HL-60 (cell line): ENCODE results near the gene MEG3.

Experiments used
- CTCF ChIP-seq: IDR thresholded peaks from one replicate; pipeline ENCODE4 v1.5.1; 2011; ENCODE audit warnings: low read length, control low read depth, inconsistent platforms; ENCODE audit not compliant: insufficient read depth
- POLR2AphosphoS5 ChIP-seq: IDR thresholded peaks from 2 replicates; pipeline ENCODE4 v1.6.1; 2012; ENCODE audit warnings: low read depth
- REST ChIP-seq: IDR thresholded peaks from 2 replicates; pipeline ENCODE4 v1.6.1; 2012; ENCODE audit warnings: low read depth; ENCODE audit not compliant: insufficient replicate concordance

DNA sequence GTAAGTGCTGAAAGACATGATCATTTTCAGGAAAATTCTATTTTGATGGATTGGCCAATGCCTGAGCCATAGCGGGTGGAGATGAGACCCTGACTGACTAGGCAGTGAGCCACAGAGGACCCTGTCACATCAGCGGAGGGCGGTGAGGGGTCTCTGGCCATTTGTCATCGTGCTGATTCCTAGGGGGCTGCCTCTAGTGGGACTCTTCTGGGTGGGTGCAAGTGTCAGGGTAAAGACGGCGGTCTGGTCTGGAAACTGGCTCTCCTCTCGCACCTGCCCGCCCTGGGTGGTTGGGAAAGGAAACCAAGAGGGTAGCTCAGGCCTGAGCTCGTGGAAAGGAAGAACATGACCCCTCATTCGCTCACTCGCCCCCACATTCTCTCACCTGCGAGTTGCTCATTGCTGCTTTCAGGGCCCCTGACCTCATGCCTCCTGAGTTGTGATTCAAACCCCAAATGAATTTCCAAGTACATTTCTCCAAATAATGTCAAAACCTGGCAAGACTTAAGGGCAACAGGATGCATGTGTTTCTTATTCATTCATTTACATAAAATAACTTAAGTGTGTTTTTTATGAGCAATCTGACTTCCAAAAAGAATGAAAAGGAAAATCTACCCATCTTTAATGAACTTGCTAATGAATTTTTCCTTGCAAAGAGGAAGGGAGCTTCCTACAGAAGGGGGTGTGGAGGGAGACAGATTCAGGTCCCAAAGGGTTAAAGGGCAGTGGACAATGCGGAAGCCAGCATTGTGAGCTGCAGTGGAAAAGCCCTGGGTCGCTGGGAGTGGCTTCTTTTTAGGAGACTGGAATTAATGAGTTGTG, 12.8 kb downstream of the MEG3 start:
- TF ChIP-seq CTCF, result no peak
- TF ChIP-seq POLR2AphosphoS5, result no peak
- no peak for TF ChIP-seq REST
